ENCODE data around the gene TSC1.

Gene TSC1

DNA sequence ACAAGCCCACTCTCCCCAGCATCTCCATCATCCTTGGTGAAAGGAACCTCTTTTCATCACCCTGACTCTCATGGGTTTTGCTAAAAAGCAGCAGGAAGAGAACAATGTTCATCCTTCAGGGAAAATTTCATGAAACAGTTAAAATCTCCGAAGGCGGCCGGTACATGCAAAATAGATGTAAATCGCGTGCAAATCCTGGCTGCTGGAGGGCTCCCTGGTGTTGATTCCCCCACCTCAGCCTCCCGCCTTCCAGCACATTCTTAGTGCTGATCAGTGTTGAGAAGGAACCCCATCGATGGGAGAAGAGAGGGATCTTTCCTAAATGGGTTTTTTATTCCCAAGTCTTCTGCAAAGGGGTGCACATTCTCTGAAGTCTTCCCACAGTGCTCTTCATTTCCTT lies 25.4 kb upstream of the TSC1 start:
- no peaks in the 10 kb centered on the region for H3K9me3 ChIP-seq (ENCODE audit: control insufficient read depth, insufficient read depth, low read depth, low read length)
- ChIA-PET CTCF (interaction anchor here (0.9 to 1.7 kb wide), 3 partner anchors 52 to 84 kb away, joined by 3 to 4 read pairs (median 3); no protein-coding TSS in a partner anchor), POLR2A (no interaction called here)
- H3K27ac ChIP-seq (ENCODE audit: extremely low read depth, low read depth, low read length), result no peak overlapping the region
- no peak overlapping the region for H3K4me3 ChIP-seq (ENCODE audit: low read depth, low read length)
- no peak for TF ChIP-seq ZNF654 (tag by site-specific recombination; IDR thresholded peaks at IDR 0.05; ENCODE audit: low read depth)
- no peak for TF ChIP-seq ZNF830 (tag by site-specific recombination; IDR thresholded peaks at IDR 0.05; ENCODE audit: low read depth)
- no peak for TF ChIP-seq ZNF792 (tag by site-specific recombination; IDR thresholded peaks at IDR 0.05)
- no peak for TF ChIP-seq ZNF701 (tag by site-specific recombination; IDR thresholded peaks at IDR 0.05)
- TF ChIP-seq, protein P1, sequence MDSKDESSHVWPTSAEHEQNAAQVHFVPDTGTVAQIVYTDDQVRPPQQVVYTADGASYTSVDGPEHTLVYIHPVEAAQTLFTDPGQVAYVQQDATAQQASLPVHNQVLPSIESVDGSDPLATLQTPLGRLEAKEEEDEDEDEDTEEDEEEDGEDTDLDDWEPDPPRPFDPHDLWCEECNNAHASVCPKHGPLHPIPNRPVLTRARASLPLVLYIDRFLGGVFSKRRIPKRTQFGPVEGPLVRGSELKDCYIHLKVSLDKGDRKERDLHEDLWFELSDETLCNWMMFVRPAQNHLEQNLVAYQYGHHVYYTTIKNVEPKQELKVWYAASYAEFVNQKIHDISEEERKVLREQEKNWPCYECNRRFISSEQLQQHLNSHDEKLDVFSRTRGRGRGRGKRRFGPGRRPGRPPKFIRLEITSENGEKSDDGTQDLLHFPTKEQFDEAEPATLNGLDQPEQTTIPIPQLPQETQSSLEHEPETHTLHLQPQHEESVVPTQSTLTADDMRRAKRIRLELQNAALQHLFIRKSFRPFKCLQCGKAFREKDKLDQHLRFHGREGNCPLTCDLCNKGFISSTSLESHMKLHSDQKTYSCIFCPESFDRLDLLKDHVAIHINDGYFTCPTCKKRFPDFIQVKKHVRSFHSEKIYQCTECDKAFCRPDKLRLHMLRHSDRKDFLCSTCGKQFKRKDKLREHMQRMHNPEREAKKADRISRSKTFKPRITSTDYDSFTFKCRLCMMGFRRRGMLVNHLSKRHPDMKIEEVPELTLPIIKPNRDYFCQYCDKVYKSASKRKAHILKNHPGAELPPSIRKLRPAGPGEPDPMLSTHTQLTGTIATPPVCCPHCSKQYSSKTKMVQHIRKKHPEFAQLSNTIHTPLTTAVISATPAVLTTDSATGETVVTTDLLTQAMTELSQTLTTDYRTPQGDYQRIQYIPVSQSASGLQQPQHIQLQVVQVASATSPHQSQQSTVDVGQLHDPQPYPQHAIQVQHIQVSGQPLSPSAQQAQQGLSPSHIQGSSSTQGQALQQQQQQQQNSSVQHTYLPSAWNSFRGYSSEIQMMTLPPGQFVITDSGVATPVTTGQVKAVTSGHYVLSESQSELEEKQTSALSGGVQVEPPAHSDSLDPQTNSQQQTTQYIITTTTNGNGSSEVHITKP (tag by site-specific recombination; IDR thresholded peaks at IDR 0.05), result no peak
- TF ChIP-seq, protein P2, sequence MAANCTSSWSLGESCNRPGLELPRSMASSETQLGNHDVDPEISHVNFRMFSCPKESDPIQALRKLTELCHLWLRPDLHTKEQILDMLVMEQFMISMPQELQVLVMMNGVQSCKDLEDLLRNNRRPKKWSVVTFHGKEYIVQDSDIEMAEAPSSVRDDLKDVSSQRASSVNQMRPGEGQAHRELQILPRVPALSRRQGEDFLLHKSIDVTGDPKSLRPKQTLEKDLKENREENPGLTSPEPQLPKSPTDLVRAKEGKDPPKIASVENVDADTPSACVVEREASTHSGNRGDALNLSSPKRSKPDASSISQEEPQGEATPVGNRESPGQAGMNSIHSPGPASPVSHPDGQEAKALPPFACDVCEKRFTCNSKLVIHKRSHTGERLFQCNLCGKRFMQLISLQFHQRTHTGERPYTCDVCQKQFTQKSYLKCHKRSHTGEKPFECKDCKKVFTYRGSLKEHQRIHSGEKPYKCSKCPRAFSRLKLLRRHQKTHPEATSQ (tag by site-specific recombination; IDR thresholded peaks at IDR 0.05), result no peak
- no peak for TF ChIP-seq TCF7L2 (IDR thresholded peaks at IDR 0.05; ENCODE audit: borderline replicate concordance, low read depth, low read length)
- TF ChIP-seq ZNF302 (tag by site-specific recombination; IDR thresholded peaks at IDR 0.05; ENCODE audit: low read depth), result no peak
- no peak for TF ChIP-seq EGR2 (tag by site-specific recombination; IDR thresholded peaks at IDR 0.05; ENCODE audit: low read depth)
- TF ChIP-seq, protein P3, sequence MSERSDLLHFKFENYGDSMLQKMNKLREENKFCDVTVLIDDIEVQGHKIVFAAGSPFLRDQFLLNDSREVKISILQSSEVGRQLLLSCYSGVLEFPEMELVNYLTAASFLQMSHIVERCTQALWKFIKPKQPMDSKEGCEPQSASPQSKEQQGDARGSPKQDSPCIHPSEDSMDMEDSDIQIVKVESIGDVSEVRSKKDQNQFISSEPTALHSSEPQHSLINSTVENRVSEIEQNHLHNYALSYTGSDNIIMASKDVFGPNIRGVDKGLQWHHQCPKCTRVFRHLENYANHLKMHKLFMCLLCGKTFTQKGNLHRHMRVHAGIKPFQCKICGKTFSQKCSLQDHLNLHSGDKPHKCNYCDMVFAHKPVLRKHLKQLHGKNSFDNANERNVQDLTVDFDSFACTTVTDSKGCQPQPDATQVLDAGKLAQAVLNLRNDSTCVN (tag by site-specific recombination; optimal IDR thresholded peaks at IDR 0.05), result no peak
- no peak for TF ChIP-seq ZNF626 (tag by site-specific recombination; IDR thresholded peaks at IDR 0.05)
- no peak for TF ChIP-seq SALL2 (tag by site-specific recombination; IDR thresholded peaks at IDR 0.05; ENCODE audit: borderline replicate concordance)
- no peak for TF ChIP-seq ZNF155 (tag by site-specific recombination; IDR thresholded peaks at IDR 0.05)
- no peak for TF ChIP-seq ZNF670 (tag by site-specific recombination; IDR thresholded peaks at IDR 0.05; ENCODE audit: low read depth)
- TF ChIP-seq ZNF24 (tag by site-specific recombination; IDR thresholded peaks at IDR 0.05), result no peak
- TF ChIP-seq, protein P4, sequence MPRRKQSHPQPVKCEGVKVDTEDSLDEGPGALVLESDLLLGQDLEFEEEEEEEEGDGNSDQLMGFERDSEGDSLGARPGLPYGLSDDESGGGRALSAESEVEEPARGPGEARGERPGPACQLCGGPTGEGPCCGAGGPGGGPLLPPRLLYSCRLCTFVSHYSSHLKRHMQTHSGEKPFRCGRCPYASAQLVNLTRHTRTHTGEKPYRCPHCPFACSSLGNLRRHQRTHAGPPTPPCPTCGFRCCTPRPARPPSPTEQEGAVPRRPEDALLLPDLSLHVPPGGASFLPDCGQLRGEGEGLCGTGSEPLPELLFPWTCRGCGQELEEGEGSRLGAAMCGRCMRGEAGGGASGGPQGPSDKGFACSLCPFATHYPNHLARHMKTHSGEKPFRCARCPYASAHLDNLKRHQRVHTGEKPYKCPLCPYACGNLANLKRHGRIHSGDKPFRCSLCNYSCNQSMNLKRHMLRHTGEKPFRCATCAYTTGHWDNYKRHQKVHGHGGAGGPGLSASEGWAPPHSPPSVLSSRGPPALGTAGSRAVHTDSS (tag by site-specific recombination; IDR thresholded peaks at IDR 0.05), result no peak
- no peak for TF ChIP-seq ZNF37A (tag by site-specific recombination; IDR thresholded peaks at IDR 0.05)
- no peak for TF ChIP-seq ZNF391 (tag by site-specific recombination; IDR thresholded peaks at IDR 0.05; ENCODE audit: borderline replicate concordance, low read depth)
- TF ChIP-seq ZNF707 (tag by site-specific recombination; IDR thresholded peaks at IDR 0.05), result no peak
- TF ChIP-seq ZNF350 (tag by site-specific recombination; IDR thresholded peaks at IDR 0.05), result no peak
- H3K4me1 ChIP-seq (ENCODE audit: control insufficient read depth, insufficient read depth, low read length), result no peaks in the 10 kb centered on the region
- H3K36me3 ChIP-seq (ENCODE audit: control insufficient read depth in 2 of 2, insufficient read depth in 1 of 2, low read length in 2 of 2), result no peaks in the 10 kb centered on the region
